K562 (cell line): ENCODE data around the gene BCL7C. TPM values are rescaled to one million over a fixed set of nuclear protein-coding genes. Genes with fewer than 3 reads are reported as not detected.
A peak's percentile ranks its signal among the peaks of the same experiment; 100 is the strongest.

Experiments used
- ATAC-seq: fragments of 200-7000 bp; cut with Tn5 transposase; 3 replicates; pipeline ENCODE4 v1.9.1; 2020; ENCODE audit warnings: moderate library complexity
- BruUV-seq: library from RNA; stranded (reverse); fragments of 400-500 nt; replicated peaks from 2 replicates; lab custom pipeline; 2021; lab: Mats Ljungman, UMichigan
- CTCF ChIA-PET: fragments of 300-600 bp; formaldehyde crosslinking; extraction: SDS; loops from one replicate; lab custom pipeline; 2021; ENCODE audit warnings: low intra/inter-chr PET ratio; lab: Yijun Ruan, JAX
- POLR2A ChIA-PET: fragments of 300-600, 350-650 bp; sonication (Branson Sonifier 250); formaldehyde crosslinking; extraction: SDS; loops from one replicate; lab custom pipeline; 2021; ENCODE audit warnings: antibody characterized with exemption, inconsistent platforms; lab: Yijun Ruan, JAX
- DNase-seq, 4 experiments: peaks; one replicate each; pipeline versions ENCODE4 v3.0.0 to v3.0.0-alpha.2; 2011 to 2018; ENCODE audit warnings: low spot score in 3 of 4, mixed read lengths in 3 of 4; ENCODE audit errors: extremely low read depth in 1 of 4
- FAIRE-seq: peaks from 2 replicates; lab custom pipeline; 2011; peaks lifted over from hg19 to GRCh38; lab: Jason Lieb, UNC
- H2AFZ ChIP-seq: 2 replicates; pipeline ENCODE4 v1.6.0; 2011; ENCODE audit warnings: low read depth, low read length, control low read depth, inconsistent platforms
- H3K27ac ChIP-seq: fragments of 200-600 bp; 3 replicates; pipeline ENCODE4 v1.8.0; 2011; ENCODE audit warnings: low read depth, mild to moderate bottlenecking, control low read depth, inconsistent platforms, low read length, moderate library complexity, mixed read lengths; ENCODE audit errors: extremely low read depth
- H3K27me3 ChIP-seq, 2 experiments: fragments of 300-600 bp in 1 of 2; 2 replicates in 1 of 2; 3 replicates in 1 of 2; pipeline versions ENCODE4 v1.6.0 to v1.8.0; 2011; ENCODE audit warnings: inconsistent platforms in 2 of 2, low read length in 2 of 2, mild to moderate bottlenecking in 1 of 2, mixed read lengths in 1 of 2, moderate library complexity in 1 of 2; ENCODE audit not compliant: control insufficient read depth in 2 of 2, insufficient read depth in 2 of 2
- H3K36me3 ChIP-seq: fragments of 300-600 bp; 3 replicates; pipeline ENCODE4 v1.8.0; 2011; ENCODE audit warnings: mild to moderate bottlenecking, low read length, inconsistent platforms; ENCODE audit not compliant: control insufficient read depth, insufficient read depth
- H3K4me1 ChIP-seq, 2 experiments: fragments of 200-600 bp in 1 of 2; replicated peaks in 1 of 2; 2 replicates in 1 of 2; 3 replicates in 1 of 2; pipeline versions ENCODE4 v1.5.1 to v1.8.0; 2011; ENCODE audit warnings: inconsistent platforms in 2 of 2, low read length in 2 of 2, mild to moderate bottlenecking in 1 of 2, mixed read lengths in 1 of 2, moderate library complexity in 1 of 2; ENCODE audit not compliant: control insufficient read depth in 2 of 2, insufficient read depth in 2 of 2
- H3K4me2 ChIP-seq: 2 replicates; pipeline ENCODE4 v1.6.1; 2011; ENCODE audit warnings: low read length, control low read depth, inconsistent platforms, mixed read lengths; ENCODE audit not compliant: insufficient read depth
- H3K4me3 ChIP-seq: fragments of 200-600 bp; sonication (generic), shearing (Covaris generic); 2 replicates; pipeline ENCODE4 v1.5.1; 2016; ENCODE audit warnings: control low read depth, inconsistent platforms
- H3K79me2 ChIP-seq: fragments of 200-600 bp; 3 replicates; pipeline ENCODE4 v1.8.0; 2011; ENCODE audit warnings: low read length, inconsistent platforms; ENCODE audit not compliant: control insufficient read depth, insufficient read depth
- H3K9ac ChIP-seq, 2 experiments: 2 replicates each; pipeline versions ENCODE4 v1.6.0 to v1.6.1; 2011; ENCODE audit warnings: low read depth in 2 of 2, low read length in 2 of 2, control low read depth in 1 of 2, inconsistent platforms in 1 of 2, mild to moderate bottlenecking in 1 of 2, mixed read lengths in 1 of 2; ENCODE audit not compliant: insufficient read depth in 1 of 2
- H3K9me1 ChIP-seq: one replicate; pipeline ENCODE4 v1.6.0; 2011; ENCODE audit warnings: inconsistent platforms, mild to moderate bottlenecking, low read length, moderate library complexity; ENCODE audit not compliant: control insufficient read depth, insufficient read depth
- H3K9me3 ChIP-seq: replicated peaks from 2 replicates; pipeline ENCODE4 v1.5.1; 2011; ENCODE audit warnings: low read depth, low read length, inconsistent platforms; ENCODE audit not compliant: control insufficient read depth, insufficient read depth
- H4K20me1 ChIP-seq: replicated peaks from 2 replicates; pipeline ENCODE4 v1.6.1; 2011; ENCODE audit warnings: low read length, inconsistent platforms, mixed read lengths; ENCODE audit not compliant: control insufficient read depth, insufficient read depth
- PHB ChIP-seq: fragments of 250-450 bp; sonication (Bioruptor Pico); IDR thresholded peaks from 2 replicates; pipeline ENCODE4 v1.5.0; 2021
- RBFOX2 ChIP-seq: fragments of 200-400 bp; formaldehyde crosslinking; IDR thresholded peaks from 2 replicates; pipeline ENCODE4 v1.6.1; 2017; ENCODE audit warnings: low read depth, mild to moderate bottlenecking, low read length, moderate library complexity
- TRIM24 ChIP-seq, 2 experiments: fragments of 450-650 bp; IDR thresholded peaks; 2 replicates each; pipeline ENCODE4 v1.6.1; 2016
- ZKSCAN1 ChIP-seq: fragments of 150-350 bp; IDR thresholded peaks from 2 replicates; pipeline ENCODE4 v1.6.1; 2016; ENCODE audit warnings: low read depth, low read length
- ZNF280B ChIP-seq: fragments of 250-450 bp; sonication (Bioruptor Pico); IDR thresholded peaks from 2 replicates; pipeline ENCODE4 v1.5.1; 2021; ENCODE audit warnings: mild to moderate bottlenecking
- WGBS: fragments of 100-300 bp; shearing (Covaris generic); methylation state at CpG from one replicate; pipeline ENCODE4 v1.1.6; 2016; ENCODE audit warnings: low coverage, mixed read lengths; ENCODE audit not compliant: insufficient coverage; ENCODE audit errors: missing lambda C conversion rate; 5-methylcytosine and 5-hydroxymethylcytosine counted together
- in situ Hi-C: fragments of 300-500 bp; cut with MboI; formaldehyde crosslinking; loops from 4 replicates; pipeline ENCODE4 v1.15.0; 2018; ENCODE audit warnings: inconsistent platforms, mixed read lengths
- intact Hi-C: fragments of 100-400 bp; cut with micrococcal nuclease; formaldehyde crosslinking; loops from 2 replicates; pipeline ENCODE4 v1.14.2; 2022
- polyA plus RNA-seq, 8 experiments: library from polyadenylated mRNA; depleted of rRNA in 4 of 8; stranded (reverse) in 5 of 8; unstranded in 3 of 8; fragments of >200 nt; fragmentation: Nextera tagmentation in 2 of 8; fragmentation: Illumina TruSeq in 1 of 8; extraction: Ambion mirVana in 2 of 8; extraction: Trizol in 1 of 8; gene quantifications; 2 replicates each; pipeline versions ENCODE4 v1.2.1 to v1.2.3, GENCODE V29; 2011 to 2014; ENCODE audit warnings: inconsistent platforms in 1 of 8, missing spikeins in 1 of 8
- total RNA-seq, 7 experiments: library from RNA; depleted of rRNA in 6 of 7; stranded (reverse); fragments of >200 nt in 6 of 7; fragmentation: Illumina TruSeq in 2 of 7; extraction: Trizol in 2 of 7; gene quantifications; 2 replicates each; pipeline versions ENCODE4 v1.2.1 to v1.2.3, GENCODE V29; 2011 to 2021; ENCODE audit warnings: low replicate concordance in 1 of 7

The BCL7C gene
- total and polyA plus RNA-seq, 9 of the 15 experiments (the other 6 are each of a cell fraction or from before 2014, with no cell fraction given), result 1.7 to 85.8 (median 19.6) TPM

GRCh38 chr16:30925995-30926811 is 32.3 kb upstream of the BCL7C start:
- ChIA-PET POLR2A (interaction anchor here (1.2 to 1.3 kb wide), 2 partner anchors 27 to 82 kb away, joined by 3 read pairs; no protein-coding TSS in a partner anchor), CTCF (no interaction called here)
- BruUV-seq, result no TSS peak
- H3K9me1 ChIP-seq, result peaks cover 3% of the 10 kb centered on the region
- H3K79me2 ChIP-seq, result peaks cover 17% of the 10 kb centered on the region
- 76% methylated on average over 9 of the region's 10 CpGs for WGBS
- no peak for TF ChIP-seq PHB (CRISPR knock-in tag)
- no peak for TF ChIP-seq TRIM24 (IDR thresholded peaks at IDR 0.05)
- peak; percentile 89 for TF ChIP-seq ZKSCAN1
- H3K27me3 ChIP-seq, result no peaks in the 10 kb centered on the region; a peak in 1 of 5 replicates
- H3K36me3 ChIP-seq, result peaks cover 49% of the 10 kb centered on the region; the same call in 2 of the 3 replicates
- intact Hi-C loops (no loop called here), in situ Hi-C loops (no loop called here)
- no peaks in the 10 kb centered on the region for H3K9me3 ChIP-seq
- no peak for ATAC-seq
- H3K27ac ChIP-seq, result peak overlapping the region; percentile 16; the same call in 2 of the 3 replicates
- no peak for DNase-seq
- H2AFZ ChIP-seq, result no peak overlapping the region
- H3K4me3 ChIP-seq, result no peak overlapping the region
- no peak overlapping the region for H3K4me2 ChIP-seq
- peak overlapping the region in 1 of 2 experiments; percentile 30; a peak in 1 of 4 replicates for H3K9ac ChIP-seq
- FAIRE-seq, result no peak
- H3K4me1 ChIP-seq, result peaks cover 3 to 57% of the 10 kb centered on the region in 2 experiments; a peak in 4 of 5 replicates
- H4K20me1 ChIP-seq, result peaks cover 3% of the 10 kb centered on the region; the same call in 1 of the 2 replicates

DNA sequence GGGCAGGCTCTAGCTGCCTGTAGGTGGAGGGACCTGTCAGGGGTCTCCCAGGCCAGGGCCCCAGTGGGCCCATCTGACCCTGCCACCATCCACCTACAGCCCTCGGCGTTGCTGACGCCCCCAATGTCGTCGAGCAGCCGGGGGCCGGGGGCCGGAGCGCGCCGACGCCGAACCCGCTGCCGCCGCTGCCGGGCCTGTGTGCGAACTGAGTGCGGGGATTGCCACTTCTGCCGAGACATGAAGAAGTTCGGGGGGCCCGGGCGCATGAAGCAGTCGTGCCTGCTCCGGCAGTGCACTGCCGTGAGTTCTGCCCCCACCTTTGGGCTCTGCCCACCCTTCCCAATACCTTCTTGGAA is 31.7 kb upstream of the BCL7C start:
- no peak for DNase-seq
- no peaks in the 10 kb centered on the region; a peak in 1 of 5 replicates for H3K27me3 ChIP-seq
- TF ChIP-seq RBFOX2 (peak; percentile 47; the same call in 1 of the 2 replicates), ZNF280B (CRISPR knock-in tag) (no peak)
- TF ChIP-seq, all 486 proteins: peak for 1
- 92% methylated on average over 3 of the region's 26 CpGs for WGBS
- Histone ChIP-seq H2AFZ (no peak overlapping the region), H3K9me3 (no peaks in the 10 kb centered on the region), H3K9ac (peak overlapping the region in 1 of 2 experiments; percentile 93; a peak in 2 of 4 replicates), H3K4me3 (no peak overlapping the region), H3K79me2 (peaks cover 17% of the 10 kb centered on the region), H3K27ac (no peak overlapping the region), H3K4me2 (no peak overlapping the region), H3K4me1 (peaks cover 3 to 59% of the 10 kb centered on the region in 2 experiments; a peak in 4 of 5 replicates), H3K36me3 (peaks cover 43% of the 10 kb centered on the region; the same call in 2 of the 3 replicates), H4K20me1 (peaks cover 3% of the 10 kb centered on the region; the same call in 1 of the 2 replicates), H3K9me1 (peaks cover 3% of the 10 kb centered on the region)
- no peak for ATAC-seq
- ChIA-PET POLR2A (interaction anchor here (1.3 kb wide), 1 partner anchor 81 kb away, joined by 3 read pairs; no protein-coding TSS in a partner anchor), CTCF (no interaction called here)
- in situ Hi-C loops, result no loop called here
- FAIRE-seq, result no peak
- intact Hi-C loops, result no loop called here
- no TSS peak for BruUV-seq
